GM19351 (cell line): ENCODE data around the gene SCNN1A.

Source experiments
- ATAC-seq: cut with Tn5 transposase; IDR thresholded peaks from one replicate; pipeline ENCODE4 v1.9.1; 2021; ENCODE audit warnings: mild to moderate bottlenecking, moderate library complexity; ENCODE audit not compliant: unreplicated experiment

Gene SCNN1A

DNA sequence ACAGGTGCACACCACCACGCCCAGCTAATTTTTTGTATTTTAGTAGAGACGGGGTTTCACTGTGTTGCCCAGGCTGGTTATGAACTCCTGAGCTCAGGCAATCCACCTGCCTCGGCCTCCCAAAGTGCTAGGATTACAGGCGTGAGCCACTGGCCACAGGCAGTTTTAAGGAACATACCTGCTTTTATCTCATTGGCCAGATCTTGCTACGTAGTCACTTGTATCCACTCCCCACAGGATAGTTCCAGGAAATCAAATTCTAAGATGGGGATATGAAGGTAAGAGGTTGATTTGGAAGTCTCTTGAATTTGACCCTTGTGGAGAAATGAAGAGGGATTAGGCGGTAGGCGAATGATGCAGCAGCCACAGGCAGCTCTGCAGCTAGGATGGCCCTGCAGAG is 73.6 kb downstream of the SCNN1A start:
- no peak for ATAC-seq

DNA sequence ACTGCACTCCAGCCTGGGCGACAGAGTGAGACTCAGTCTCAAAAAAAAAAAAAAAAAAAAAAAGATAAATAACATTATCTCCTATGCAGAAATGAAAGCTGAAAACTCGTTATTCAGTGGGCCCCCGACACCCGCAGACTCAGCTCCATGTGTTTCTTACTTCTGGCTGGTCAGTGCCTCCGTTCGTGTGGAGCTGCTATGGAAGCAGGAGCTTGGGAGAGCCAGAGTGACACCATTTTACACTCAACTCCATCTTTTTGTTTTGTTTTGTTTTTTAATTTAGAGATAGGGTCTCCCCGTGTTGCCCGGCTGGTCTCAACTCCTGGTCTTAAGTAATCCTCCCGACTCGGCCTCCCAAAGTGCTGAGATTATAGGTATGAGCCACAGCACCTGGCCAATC is 78.2 kb downstream of the SCNN1A start:
- no peak for ATAC-seq
